Mononuclear cell (primary cell): ENCODE data around the gene NHSL1. TPM values are rescaled to one million over a fixed set of nuclear protein-coding genes. Genes with fewer than 3 reads are reported as not detected.

ENCODE experiments used
- H3K27me3 ChIP-seq: 2 replicates; pipeline ENCODE4 v1.6.0; 2011; ENCODE audit warnings: low read length, control low read depth; ENCODE audit not compliant: insufficient read depth
- H3K4me1 ChIP-seq: 2 replicates; pipeline ENCODE4 v1.5.1; 2011; ENCODE audit warnings: mild to moderate bottlenecking, low read length, control low read depth; ENCODE audit not compliant: insufficient read depth
- H3K4me3 ChIP-seq: 2 replicates; pipeline ENCODE4 v1.5.1; 2011; ENCODE audit warnings: mild to moderate bottlenecking, low read length, moderate library complexity
- H3K9me3 ChIP-seq: 2 replicates; pipeline ENCODE4 v1.5.1; 2011; ENCODE audit warnings: low read depth, mild to moderate bottlenecking, control low read depth, low read length
- total RNA-seq: library from RNA; depleted of rRNA; stranded (reverse); fragments of >200 nt; gene quantifications from one replicate; pipeline ENCODE4 v1.2.3, GENCODE V29; 2012

The NHSL1 gene
- total RNA-seq, 1 donor: 0.63 TPM

DNA sequence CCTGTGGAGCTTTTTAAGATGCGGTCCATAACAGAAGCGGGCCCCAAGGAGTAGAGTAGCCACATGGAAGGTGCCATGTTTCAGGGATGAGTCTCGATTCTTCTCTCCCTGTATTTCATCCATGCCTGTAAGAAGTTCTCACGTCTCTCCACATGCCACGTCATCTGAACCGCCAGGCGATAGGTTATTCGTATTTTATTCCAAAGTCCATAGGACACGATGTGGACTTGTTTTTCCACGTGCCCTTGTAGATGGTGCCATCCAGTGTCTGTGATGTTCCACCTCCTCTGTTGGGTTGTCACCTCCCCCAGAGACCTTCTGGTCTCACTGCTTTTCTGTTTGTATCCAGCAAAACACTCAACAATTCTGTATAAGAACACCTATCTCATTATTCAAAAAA lies 77.7 kb downstream of the NHSL1 start:
- Histone ChIP-seq H3K9me3 (no peaks in the 10 kb centered on the region), H3K4me1 (peaks cover 9% of the 10 kb centered on the region), H3K4me3 (no peak overlapping the region), H3K27me3 (no peaks in the 10 kb centered on the region)

DNA sequence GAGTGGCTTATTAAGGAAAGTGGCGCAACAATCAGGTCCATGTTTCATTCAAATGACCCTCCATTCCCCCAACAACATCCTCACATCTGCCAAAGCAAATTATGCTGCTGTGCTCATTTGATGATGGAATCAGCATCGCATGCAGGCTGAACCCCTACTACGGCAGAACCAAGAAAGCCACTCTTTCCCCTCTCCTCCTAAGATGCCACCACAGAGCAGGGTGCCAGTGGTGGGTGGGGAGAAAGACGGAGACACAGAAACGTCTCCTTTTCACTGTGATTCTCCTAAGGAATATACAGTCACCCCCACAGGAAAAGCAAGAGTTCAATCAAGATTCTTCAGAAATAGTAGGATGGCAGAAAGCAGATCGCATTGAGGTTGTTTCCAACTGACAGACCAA lies 78.2 kb downstream of the NHSL1 start:
- Histone ChIP-seq H3K4me1 (peaks cover 9% of the 10 kb centered on the region), H3K4me3 (no peak overlapping the region), H3K27me3 (no peaks in the 10 kb centered on the region), H3K9me3 (no peaks in the 10 kb centered on the region)

DNA sequence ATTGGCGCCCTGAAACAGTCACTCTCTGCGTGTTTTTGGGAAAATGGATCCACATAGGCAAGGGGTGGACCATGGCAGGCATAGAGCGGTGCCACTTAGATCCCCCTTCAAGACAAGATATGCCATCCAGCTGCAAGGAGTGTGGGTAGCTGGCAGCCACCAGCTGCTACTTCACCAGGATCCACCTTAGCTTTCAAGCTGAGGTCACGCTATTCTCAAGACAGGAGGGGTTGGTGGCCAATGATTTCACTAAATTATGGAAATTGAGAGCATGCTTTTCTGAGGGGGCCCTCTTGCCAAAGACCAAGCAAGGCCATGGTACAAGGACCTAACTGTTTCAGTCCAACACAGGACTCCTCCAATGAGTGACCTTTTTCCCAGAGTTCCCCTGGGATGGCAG lies 78.9 kb downstream of the NHSL1 start:
- Histone ChIP-seq H3K4me3 (no peak overlapping the region), H3K27me3 (no peaks in the 10 kb centered on the region), H3K4me1 (peaks cover 9% of the 10 kb centered on the region), H3K9me3 (no peaks in the 10 kb centered on the region)

DNA sequence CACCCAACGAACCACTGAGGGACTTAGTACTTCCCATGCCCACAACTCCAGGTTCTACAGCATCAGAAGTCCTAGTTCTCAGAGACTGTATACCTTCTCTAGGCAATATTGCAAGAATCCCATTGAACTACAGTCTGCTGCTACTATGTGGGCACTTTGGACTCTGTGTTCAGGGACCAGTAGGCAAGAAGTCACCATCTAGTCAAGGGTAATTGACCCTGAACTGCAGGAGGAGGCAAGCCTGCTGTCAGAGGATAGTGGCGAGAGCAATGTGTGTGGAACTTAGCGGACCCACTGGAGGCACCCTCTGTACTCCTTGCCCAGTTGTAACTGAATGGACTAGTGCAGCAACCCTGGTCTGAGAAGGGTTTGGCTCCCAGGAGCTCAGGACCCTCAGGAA lies 79.5 kb downstream of the NHSL1 start:
- peaks cover 9% of the 10 kb centered on the region for H3K4me1 ChIP-seq

DNA sequence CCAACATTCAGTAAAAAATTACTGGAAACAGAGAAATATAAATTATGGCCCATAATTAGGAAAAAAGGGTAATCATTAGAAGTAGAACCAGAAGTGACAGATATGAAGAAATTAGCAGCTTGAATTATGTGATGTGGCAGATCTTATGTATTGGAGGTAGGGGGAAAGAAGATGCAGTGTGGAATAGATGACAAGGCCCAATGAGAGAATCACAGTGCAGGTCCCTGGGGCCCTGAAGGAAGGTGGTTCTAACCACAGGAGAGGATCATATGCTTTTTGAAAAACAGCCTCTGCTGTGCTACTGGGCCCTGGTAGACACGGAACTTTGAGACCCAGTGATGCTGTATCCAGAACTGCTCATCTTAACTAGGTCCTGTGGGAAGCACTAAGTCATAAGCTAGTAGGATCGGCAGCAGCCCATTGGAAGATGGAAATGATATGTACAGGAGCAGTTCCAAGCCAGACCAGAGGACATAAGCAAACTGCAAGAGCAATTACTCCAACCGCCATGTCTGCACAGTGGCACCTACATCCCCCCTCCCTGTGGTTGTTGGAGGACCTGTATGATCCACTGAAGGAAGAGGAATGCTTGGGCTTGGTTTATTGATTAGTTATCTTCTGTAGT lies 81.1 kb downstream of the NHSL1 start:
- peaks cover 4% of the 10 kb centered on the region for H3K4me1 ChIP-seq
- H3K27me3 ChIP-seq: no peaks in the 10 kb centered on the region
- H3K4me3 ChIP-seq: no peak overlapping the region
- no peaks in the 10 kb centered on the region for H3K9me3 ChIP-seq

More for the DNA sequence above, 79.5 kb downstream of the NHSL1 start:
- Histone ChIP-seq H3K9me3 (no peaks in the 10 kb centered on the region), H3K27me3 (no peaks in the 10 kb centered on the region), H3K4me3 (no peak overlapping the region)

DNA sequence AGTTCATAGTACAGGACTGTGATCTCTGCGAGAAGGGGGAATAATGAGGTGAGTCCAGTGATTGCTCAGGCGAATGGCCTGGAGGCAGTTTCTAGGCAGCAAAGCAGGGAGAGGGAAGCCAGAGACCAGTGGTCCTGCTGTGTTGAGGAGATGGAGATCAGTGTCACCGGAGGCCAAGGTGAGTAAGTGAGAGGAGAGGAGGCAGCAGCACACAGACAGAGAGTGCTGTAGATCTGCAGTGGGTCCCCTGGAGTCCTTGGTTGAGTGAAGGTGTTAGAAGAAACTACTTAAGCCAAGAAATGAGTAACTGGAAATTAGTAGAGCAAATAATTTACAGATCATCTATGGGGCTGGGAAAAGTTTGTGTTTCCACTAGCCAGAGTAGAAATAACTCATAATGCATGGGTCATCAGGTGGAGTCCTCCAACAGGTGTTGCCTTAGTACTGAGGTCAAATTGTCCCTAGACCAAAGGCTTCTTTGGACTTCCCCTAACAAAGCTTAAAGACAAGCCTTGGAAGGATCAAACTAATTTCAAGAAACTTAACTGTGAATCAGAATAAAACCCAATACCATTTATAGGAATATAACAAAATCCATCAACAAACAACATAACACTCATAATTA lies 81.7 kb downstream of the NHSL1 start:
- Histone ChIP-seq H3K4me3 (no peak overlapping the region), H3K4me1 (no peaks in the 10 kb centered on the region), H3K9me3 (no peaks in the 10 kb centered on the region), H3K27me3 (no peaks in the 10 kb centered on the region)

DNA sequence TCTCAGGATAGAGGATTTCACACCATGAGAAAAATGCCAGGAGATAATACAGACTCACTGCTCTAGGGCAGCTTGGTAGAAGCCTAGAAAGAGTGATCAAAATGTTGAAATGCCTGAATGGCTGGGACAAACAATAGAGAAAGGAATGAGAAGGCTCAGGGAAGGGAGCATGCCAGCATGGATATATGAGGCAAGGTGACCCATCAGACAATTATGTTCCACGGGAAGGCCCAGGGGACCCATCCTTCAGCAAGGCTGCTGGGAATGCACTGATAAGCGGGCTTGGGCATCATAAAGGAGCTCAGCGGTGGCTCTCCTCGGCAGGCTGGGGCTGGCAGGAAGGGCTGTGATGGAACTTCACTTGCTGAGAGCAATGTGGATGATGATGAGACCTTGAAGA lies 83.1 kb downstream of the NHSL1 start:
- no peak overlapping the region for H3K4me3 ChIP-seq
- H3K4me1 ChIP-seq: peaks cover 5% of the 10 kb centered on the region

DNA sequence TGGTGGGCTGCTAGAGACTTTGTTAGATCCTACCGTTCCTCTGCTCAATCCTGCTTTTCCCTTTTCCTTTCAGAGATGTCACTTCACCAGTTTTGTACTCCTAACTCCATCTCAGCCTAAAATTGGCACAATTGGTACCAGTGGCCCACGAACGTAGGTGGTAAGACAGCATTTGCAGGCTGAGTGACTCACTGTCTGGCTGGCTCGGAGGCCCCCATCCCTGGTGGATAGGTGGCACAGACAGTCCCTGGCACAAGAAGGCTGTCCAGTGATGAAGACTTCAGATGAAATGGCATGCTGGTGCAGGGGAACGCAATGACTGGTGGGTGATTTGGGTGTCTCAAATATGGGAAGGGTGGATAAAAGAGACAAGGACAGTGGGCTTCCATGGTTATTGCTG lies 84.2 kb downstream of the NHSL1 start:
- H3K4me1 ChIP-seq: peaks cover 14% of the 10 kb centered on the region

More for the DNA sequence above, 83.1 kb downstream of the NHSL1 start:
- Histone ChIP-seq H3K27me3 (no peaks in the 10 kb centered on the region), H3K9me3 (no peaks in the 10 kb centered on the region)

DNA sequence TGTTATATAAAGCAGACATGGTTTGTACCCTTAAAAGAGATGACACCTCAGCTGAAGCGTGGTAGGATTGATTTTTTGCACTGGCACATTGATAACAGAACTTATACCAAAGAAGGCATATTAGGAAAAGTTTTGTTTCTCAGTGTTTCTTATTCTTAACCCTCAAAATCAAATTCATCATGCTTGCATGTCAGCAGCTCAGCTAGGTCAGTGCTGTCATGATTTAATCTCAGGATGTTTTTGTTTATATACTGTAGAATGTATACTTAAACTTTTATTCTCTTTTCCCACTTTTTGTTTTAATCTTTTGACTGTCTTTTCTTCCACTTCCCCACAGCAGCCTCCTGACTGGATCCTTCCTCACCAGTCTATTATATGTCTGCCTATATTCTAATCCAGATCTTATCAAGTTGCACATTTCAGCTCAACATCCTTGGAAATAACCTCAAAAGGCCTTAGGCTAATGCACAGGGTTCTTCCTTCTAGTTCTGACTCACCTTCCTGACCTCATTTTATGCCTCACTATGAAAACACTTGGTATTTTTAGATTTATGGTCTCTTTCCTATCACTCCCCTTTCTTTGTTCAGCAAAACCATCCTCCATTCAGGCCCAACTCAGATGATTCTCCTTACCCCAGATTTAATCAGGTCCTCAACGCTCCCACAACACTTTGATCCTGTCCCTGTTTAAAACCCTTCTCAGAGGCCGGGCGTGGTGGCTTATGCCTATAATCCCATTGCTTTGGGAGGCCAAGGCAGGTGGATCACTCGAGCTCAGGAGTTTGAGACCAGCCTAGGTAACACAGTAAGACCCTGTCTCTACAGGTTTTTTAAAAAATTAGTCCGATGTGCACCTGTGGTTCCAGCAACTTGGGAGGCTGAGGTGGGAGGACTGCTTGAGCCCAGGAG lies 88.1 kb downstream of the NHSL1 start:
- peaks cover 22% of the 10 kb centered on the region for H3K4me1 ChIP-seq
- H3K9me3 ChIP-seq: no peaks in the 10 kb centered on the region
- no peaks in the 10 kb centered on the region for H3K27me3 ChIP-seq
- H3K4me3 ChIP-seq: no peak overlapping the region

More for the DNA sequence above, 84.2 kb downstream of the NHSL1 start:
- no peaks in the 10 kb centered on the region for H3K27me3 ChIP-seq
- no peaks in the 10 kb centered on the region for H3K9me3 ChIP-seq
- H3K4me3 ChIP-seq: no peak overlapping the region

DNA sequence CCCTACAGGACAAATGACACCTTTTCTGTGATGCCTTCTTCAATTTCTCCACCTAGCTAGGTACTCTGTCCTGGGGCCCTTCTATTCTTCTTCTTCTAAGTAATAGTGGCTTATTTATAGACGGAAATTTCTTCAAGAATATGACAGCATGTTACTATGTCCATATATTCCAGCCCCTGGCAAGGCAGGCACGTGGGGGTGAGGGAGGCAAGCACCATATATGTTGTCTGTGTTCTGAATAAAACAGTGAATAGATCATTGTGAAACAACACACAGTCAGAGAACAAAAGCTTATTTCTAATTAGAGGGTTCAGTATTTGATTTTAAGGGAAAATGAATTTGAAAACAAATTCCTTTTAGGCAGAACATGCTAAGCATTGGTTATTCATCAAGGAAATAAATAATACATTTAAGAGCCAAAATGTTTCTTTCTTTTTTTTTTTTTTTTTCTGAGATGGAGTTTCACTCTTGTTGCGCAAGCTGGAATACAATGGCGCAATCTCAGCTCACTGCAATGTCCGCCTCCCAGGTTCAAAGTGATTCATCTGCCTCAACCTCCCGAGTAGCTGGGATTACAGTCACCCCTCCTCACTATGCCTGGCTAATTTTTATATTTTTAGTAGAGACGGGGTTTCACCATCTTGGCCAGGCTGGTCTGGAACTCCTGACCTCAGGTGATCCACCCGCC lies 89.1 kb downstream of the NHSL1 start:
- H3K27me3 ChIP-seq: no peaks in the 10 kb centered on the region
- no peak overlapping the region for H3K4me3 ChIP-seq
- peaks cover 24% of the 10 kb centered on the region for H3K4me1 ChIP-seq
- H3K9me3 ChIP-seq: no peaks in the 10 kb centered on the region

DNA sequence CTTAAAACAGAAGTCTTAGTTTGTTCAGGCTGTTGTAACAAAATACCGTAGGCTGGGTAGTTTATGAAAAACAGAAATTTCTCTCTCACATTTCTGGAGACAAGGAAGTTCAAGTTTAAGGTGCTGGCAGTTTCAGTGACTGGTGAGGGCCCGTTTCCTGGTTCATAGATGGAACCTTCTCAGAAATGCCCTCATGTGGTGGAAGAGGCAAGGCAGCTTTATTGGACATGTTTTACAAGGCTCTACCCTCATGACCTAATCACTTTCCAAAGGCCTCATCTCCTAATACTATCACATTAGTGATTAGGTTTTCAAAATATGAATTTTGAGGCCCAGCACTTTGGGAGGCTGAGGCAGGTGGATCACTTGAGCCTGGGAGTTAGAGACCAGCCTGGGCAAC lies 92.9 kb downstream of the NHSL1 start:
- Histone ChIP-seq H3K9me3 (no peaks in the 10 kb centered on the region), H3K27me3 (no peaks in the 10 kb centered on the region), H3K4me1 (peaks cover 37% of the 10 kb centered on the region), H3K4me3 (no peak overlapping the region)

DNA sequence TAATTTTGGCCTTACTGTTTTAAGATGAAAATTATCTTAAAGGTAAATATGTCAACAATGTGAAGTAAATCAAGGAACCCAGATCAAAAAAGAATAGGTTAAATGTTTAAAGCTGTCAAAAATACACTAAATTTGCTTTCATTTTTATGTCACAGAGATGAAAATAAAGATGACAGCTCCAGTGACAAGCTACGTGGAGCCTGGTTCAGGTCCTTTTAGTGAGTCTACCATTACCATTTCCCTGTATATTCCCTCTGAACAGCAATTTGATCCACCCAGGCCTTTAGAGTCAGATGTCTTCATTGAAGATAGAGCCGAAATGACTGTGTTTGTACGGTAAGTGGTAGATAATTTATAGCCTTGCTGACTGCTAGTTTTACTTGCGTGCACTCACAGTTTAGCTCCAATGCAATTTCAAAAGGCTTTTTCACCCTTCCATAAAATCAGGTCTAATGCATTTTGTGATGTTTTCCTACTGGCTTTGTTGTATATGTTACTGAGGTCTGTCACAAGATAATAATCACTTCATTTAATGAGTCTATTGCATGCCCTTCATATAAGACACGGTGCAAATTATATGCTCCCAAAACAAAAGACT lies 93.4 kb downstream of the NHSL1 start:
- Histone ChIP-seq H3K4me3 (no peak overlapping the region), H3K27me3 (no peaks in the 10 kb centered on the region), H3K4me1 (peaks cover 32% of the 10 kb centered on the region), H3K9me3 (no peaks in the 10 kb centered on the region)

DNA sequence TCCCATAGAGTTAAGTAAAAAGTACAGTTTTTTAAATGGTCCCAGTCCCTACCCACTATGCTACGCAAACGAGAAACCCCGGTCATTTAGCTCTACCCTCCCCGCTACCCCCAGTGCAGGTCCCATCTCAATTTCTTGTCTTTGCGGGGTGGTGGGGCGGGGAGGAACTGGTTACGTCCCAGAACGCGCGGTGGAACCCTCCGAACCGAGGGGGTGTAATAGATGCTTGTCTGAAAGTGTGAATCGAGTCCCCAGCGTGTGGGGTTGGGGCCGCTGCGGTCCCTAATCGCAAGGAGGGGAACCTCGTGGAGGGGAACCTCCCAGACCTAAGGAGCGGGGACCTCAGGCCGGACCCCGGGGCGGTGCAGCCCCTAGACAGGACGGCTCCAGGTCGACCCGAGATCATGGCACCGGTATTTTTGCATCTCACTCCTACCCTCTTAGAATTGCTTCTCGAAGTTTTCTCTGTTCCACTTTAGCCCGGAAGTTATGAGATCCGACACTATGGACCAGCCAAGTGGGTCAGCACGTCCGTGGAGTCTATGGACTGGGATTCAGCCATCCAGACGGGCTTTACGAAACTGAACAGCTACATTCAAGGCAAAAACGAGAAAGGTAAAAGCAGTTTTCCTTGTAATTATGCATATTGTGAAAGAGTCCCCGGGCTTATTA lies 94.5 kb downstream of the NHSL1 start:
- Histone ChIP-seq H3K9me3 (no peaks in the 10 kb centered on the region), H3K4me1 (peaks cover 22% of the 10 kb centered on the region), H3K4me3 (peak overlapping the region; percentile 70), H3K27me3 (no peaks in the 10 kb centered on the region)
